ENCODE data around the gene PLXNA2. TPM values are rescaled to one million over a fixed set of nuclear protein-coding genes. Genes with fewer than 3 reads are reported as not detected.

Gene PLXNA2
- total RNA-seq, 1 donor from 2014 or later: 28.2 TPM

GRCh38 chr1:208245185-208245705 is 1.1 kb upstream of the PLXNA2 start:
- intact Hi-C loops (cut with DNase I): loop anchor here (10.0 kb wide), 2 partner anchors 150 to 220 kb away; no protein-coding TSS in a partner anchor
- ATAC-seq (peak; percentile 93), DNase-seq (ENCODE audit: low spot score) (peak; percentile 97)

- ATAC-seq (no peak), DNase-seq (ENCODE audit: low spot score) (no peak)
- intact Hi-C loops (cut with DNase I): loop anchor here (10.0 kb wide), 2 partner anchors 149 to 219 kb away; no protein-coding TSS in a partner anchor
Measured at GRCh38 chr1:208243527-208243966, 637 bp downstream of the PLXNA2 start.

- peak; percentile 9 for ATAC-seq
- DNase-seq (ENCODE audit: low spot score): no peak
Measured at GRCh38 chr1:208242941-208243526, 1.1 kb downstream of the PLXNA2 start.

GRCh38 chr1:208242146-208242545 is 2.0 kb downstream of the PLXNA2 start:
- intact Hi-C loops (cut with DNase I): loop anchor here (10.0 kb wide), 2 partner anchors 147 to 217 kb away; no protein-coding TSS in a partner anchor
- ATAC-seq: no peak
- no peak for DNase-seq (ENCODE audit: low spot score)

More at GRCh38 chr1:208242941-208243526, 1.1 kb downstream of the PLXNA2 start:
- intact Hi-C loops (cut with DNase I): loop anchor here (10.0 kb wide), 2 partner anchors 148 to 218 kb away; no protein-coding TSS in a partner anchor

GRCh38 chr1:208241512-208241911 is 2.7 kb downstream of the PLXNA2 start:
- DNase-seq (ENCODE audit: low spot score): no peak
- no peak for ATAC-seq
- intact Hi-C loops (cut with DNase I): loop anchor here (10.0 kb wide), 2 partner anchors 147 to 217 kb away; no protein-coding TSS in a partner anchor

GRCh38 chr1:208240662-208241355 is 3.4 kb downstream of the PLXNA2 start:
- intact Hi-C loops (cut with DNase I): loop anchor here (10.0 kb wide), 2 partner anchors 146 to 216 kb away; no protein-coding TSS in a partner anchor
- no peak for DNase-seq (ENCODE audit: low spot score)
- no peak for ATAC-seq

- DNase-seq (ENCODE audit: low spot score) (no peak), ATAC-seq (no peak)
- intact Hi-C loops (cut with DNase I): loop anchor here (10.0 kb wide), 2 partner anchors 145 to 215 kb away; no protein-coding TSS in a partner anchor
Measured at GRCh38 chr1:208239473-208240381, 4.5 kb downstream of the PLXNA2 start.

- ATAC-seq (peak; percentile 62), DNase-seq (ENCODE audit: low spot score) (no peak)
- intact Hi-C loops (cut with DNase I): no loop called here
Measured at GRCh38 chr1:208238710-208239472, 5.3 kb downstream of the PLXNA2 start.

GRCh38 chr1:208237241-208237640 is 6.9 kb downstream of the PLXNA2 start:
- intact Hi-C loops (cut with DNase I): no loop called here
- ATAC-seq (no peak), DNase-seq (ENCODE audit: low spot score) (no peak)

- intact Hi-C loops (cut with DNase I): no loop called here
- peak; percentile 72 for ATAC-seq
- no peak for DNase-seq (ENCODE audit: low spot score)
Measured at GRCh38 chr1:208235982-208236761, 8.0 kb downstream of the PLXNA2 start.

- ATAC-seq (no peak), DNase-seq (ENCODE audit: low spot score) (no peak)
- intact Hi-C loops (cut with DNase I): no loop called here
Measured at GRCh38 chr1:208235356-208235981, 8.7 kb downstream of the PLXNA2 start.

GRCh38 chr1:208234721-208235120 is 9.5 kb downstream of the PLXNA2 start:
- DNase-seq (ENCODE audit: low spot score) (no peak), ATAC-seq (no peak)
- intact Hi-C loops (cut with DNase I): loop anchor here (5.0 kb wide), 1 partner anchor 187 kb away; no protein-coding TSS in a partner anchor

GRCh38 chr1:208233978-208234377 is 10.2 kb downstream of the PLXNA2 start:
- ATAC-seq (no peak), DNase-seq (ENCODE audit: low spot score) (no peak)
- intact Hi-C loops (cut with DNase I): loop anchor here (5.0 kb wide), 1 partner anchor 187 kb away; no protein-coding TSS in a partner anchor

GRCh38 chr1:208233546-208233945 is 10.6 kb downstream of the PLXNA2 start:
- no peak for DNase-seq (ENCODE audit: low spot score)

GRCh38 chr1:208232662-208233038 is 11.5 kb downstream of the PLXNA2 start:
- ATAC-seq: no peak
- DNase-seq (ENCODE audit: low spot score): no peak
- intact Hi-C loops (cut with DNase I): loop anchor here (5.0 kb wide), 1 partner anchor 185 kb away; no protein-coding TSS in a partner anchor

More at GRCh38 chr1:208233546-208233945, 10.6 kb downstream of the PLXNA2 start:
- peak; percentile 41 for ATAC-seq
- intact Hi-C loops (cut with DNase I): loop anchor here (5.0 kb wide), 1 partner anchor 186 kb away; no protein-coding TSS in a partner anchor

- no peak for DNase-seq (ENCODE audit: low spot score)
- no peak for ATAC-seq
- intact Hi-C loops (cut with DNase I): loop anchor here (5.0 kb wide), 1 partner anchor 185 kb away; no protein-coding TSS in a partner anchor
Measured at GRCh38 chr1:208231881-208232661, 12.1 kb downstream of the PLXNA2 start.
